Sigmoid colon (tissue), 4 donors: ENCODE results near the gene CD4.

Source experiments
- POLR2AphosphoS5 ChIP-seq, 4 donors: sonication (generic); formaldehyde crosslinking; IDR thresholded peaks; one replicate each; pipeline ENCODE4 v1.6.1; 2017; ENCODE audit warnings: antibody characterized with exemption in 4 of 4
- TF ChIP-seq, protein P1 (sequence below), 4 experiments: fragments of 450-650 bp in 3 of 4; fragments of 200-600 bp in 1 of 4; IDR thresholded peaks; one replicate each; pipeline ENCODE4 v1.5.1; 2016 to 2019; ENCODE audit warnings: antibody characterized with exemption in 4 of 4, mild to moderate bottlenecking in 3 of 4, moderate library complexity in 2 of 4

DNA sequence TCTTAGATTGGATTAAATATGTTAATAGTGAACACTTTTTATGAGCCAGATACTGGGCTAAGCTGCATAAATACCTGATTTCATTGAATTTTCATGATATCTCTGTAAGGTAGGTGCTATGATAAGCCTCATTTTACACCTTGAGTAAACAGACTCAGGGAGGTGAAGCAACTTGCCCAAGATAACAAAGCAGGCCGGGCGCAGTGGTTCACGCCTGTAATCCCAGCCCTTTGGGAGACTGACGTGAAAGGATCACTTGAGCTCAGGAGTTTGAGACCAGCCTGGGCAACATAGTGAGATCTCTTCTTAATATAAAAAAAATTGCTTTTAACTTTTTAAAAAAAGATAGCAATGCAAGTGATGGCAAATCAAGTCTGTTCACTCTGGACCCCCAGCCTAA, 52.7 kb downstream of the CD4 start:
- TF ChIP-seq, protein P1, sequence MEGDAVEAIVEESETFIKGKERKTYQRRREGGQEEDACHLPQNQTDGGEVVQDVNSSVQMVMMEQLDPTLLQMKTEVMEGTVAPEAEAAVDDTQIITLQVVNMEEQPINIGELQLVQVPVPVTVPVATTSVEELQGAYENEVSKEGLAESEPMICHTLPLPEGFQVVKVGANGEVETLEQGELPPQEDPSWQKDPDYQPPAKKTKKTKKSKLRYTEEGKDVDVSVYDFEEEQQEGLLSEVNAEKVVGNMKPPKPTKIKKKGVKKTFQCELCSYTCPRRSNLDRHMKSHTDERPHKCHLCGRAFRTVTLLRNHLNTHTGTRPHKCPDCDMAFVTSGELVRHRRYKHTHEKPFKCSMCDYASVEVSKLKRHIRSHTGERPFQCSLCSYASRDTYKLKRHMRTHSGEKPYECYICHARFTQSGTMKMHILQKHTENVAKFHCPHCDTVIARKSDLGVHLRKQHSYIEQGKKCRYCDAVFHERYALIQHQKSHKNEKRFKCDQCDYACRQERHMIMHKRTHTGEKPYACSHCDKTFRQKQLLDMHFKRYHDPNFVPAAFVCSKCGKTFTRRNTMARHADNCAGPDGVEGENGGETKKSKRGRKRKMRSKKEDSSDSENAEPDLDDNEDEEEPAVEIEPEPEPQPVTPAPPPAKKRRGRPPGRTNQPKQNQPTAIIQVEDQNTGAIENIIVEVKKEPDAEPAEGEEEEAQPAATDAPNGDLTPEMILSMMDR (IDR thresholded peaks at IDR 0.05), result no peak
- no peak for TF ChIP-seq POLR2AphosphoS5 (IDR thresholded peaks at IDR 0.05)
